A549 (cell line): Measurements from ENCODE around the gene CMTM5. TPM values are rescaled to one million over a fixed set of nuclear protein-coding genes. Genes with fewer than 3 reads are reported as not detected.
"Not testable (repeated sequence)": the region's sequence is repeated elsewhere in the genome, so short reads cannot be mapped to it uniquely, and the experiment has no call there.

Source experiments
- ATAC-seq, 2 experiments: fragments of 200-7000 bp in 1 of 2; fragments of >200 bp in 1 of 2; cut with Nextera tagmentation in 1 of 2; cut with Tn5 transposase in 1 of 2; 3 replicates each; pipeline versions ENCODE4 v1.8.0 to v1.9.1; 2018 to 2020; ENCODE audit warnings: mild to moderate bottlenecking in 1 of 2, moderate library complexity in 1 of 2
- CTCF ChIA-PET: fragments of 300-600 bp; sonication (Branson Sonifier 250); formaldehyde crosslinking; extraction: SDS; loops from one replicate; lab custom pipeline; 2021; ENCODE audit warnings: antibody characterized with exemption, inconsistent platforms; lab: Yijun Ruan, JAX
- POLR2A ChIA-PET: fragments of 350-600 bp; formaldehyde crosslinking; extraction: SDS; loops from one replicate; lab custom pipeline; 2021; ENCODE audit warnings: antibody characterized with exemption, inconsistent platforms; lab: Yijun Ruan, JAX
- DNase-seq, 2 experiments: peaks; one replicate each; pipeline versions ENCODE4 v3.0.0 to v3.0.0-alpha.2; 2011 to 2016; ENCODE audit warnings: low read depth in 1 of 2, low spot score in 1 of 2
- FAIRE-seq: peaks from 2 replicates; lab custom pipeline; 2011; peaks lifted over from hg19 to GRCh38; lab: Jason Lieb, UNC
- H3K27ac ChIP-seq, 2 experiments: fragments of >200 bp; sonication (Bioruptor Twin); formaldehyde crosslinking; 3 replicates each; pipeline ENCODE4 v1.5.1; 2016 to 2017
- H3K4me1 ChIP-seq: fragments of >200 bp; sonication (Bioruptor Twin); formaldehyde crosslinking; 3 replicates; pipeline ENCODE4 v1.6.1; 2016
- H3K4me2 ChIP-seq: fragments of >200 bp; sonication (Bioruptor Twin); formaldehyde crosslinking; 3 replicates; pipeline ENCODE4 v1.6.1; 2016
- H3K4me3 ChIP-seq: fragments of >200 bp; sonication (Bioruptor Twin); formaldehyde crosslinking; 3 replicates; pipeline ENCODE4 v1.5.1; 2016
- H3K9me3 ChIP-seq: fragments of >200 bp; sonication (Bioruptor Twin); formaldehyde crosslinking; 3 replicates; pipeline ENCODE4 v1.6.1; 2016
- CBX2 ChIP-seq: fragments of 200-600 bp; sonication (generic); IDR thresholded peaks from 2 replicates; pipeline ENCODE4 v1.6.1; 2016; ENCODE audit warnings: low read depth, mild to moderate bottlenecking, borderline replicate concordance
- CBX8 ChIP-seq: fragments of 200-600 bp; sonication (generic); IDR thresholded peaks from 2 replicates; pipeline ENCODE4 v1.6.1; 2016
- CEBPB ChIP-seq, 2 experiments: fragments of >200 bp in 1 of 2; sonication (Bioruptor Twin) in 1 of 2; formaldehyde crosslinking in 1 of 2; IDR thresholded peaks; 2 replicates each; pipeline ENCODE4 v1.6.1; 2012 to 2016
- EHF ChIP-seq: fragments of 250-450 bp; sonication (Bioruptor Pico); IDR thresholded peaks from 2 replicates; pipeline ENCODE4 v1.5.0; 2020; ENCODE audit warnings: mild to moderate bottlenecking
- EP300 ChIP-seq, 2 experiments: fragments of >200 bp; sonication (Bioruptor Twin); formaldehyde crosslinking; IDR thresholded peaks; 2 replicates in 1 of 2; 3 replicates in 1 of 2; pipeline ENCODE4 v1.6.1; 2016 to 2017
- ESRRA ChIP-seq: fragments of 150-350 bp; IDR thresholded peaks from 2 replicates; pipeline ENCODE4 v1.6.1; 2014; ENCODE audit warnings: mild to moderate bottlenecking, low read length, borderline replicate concordance
- FOSL2 ChIP-seq, 2 experiments: fragments of 450-650 bp in 1 of 2; fragments of >200 bp in 1 of 2; sonication (Bioruptor Twin) in 1 of 2; formaldehyde crosslinking; IDR thresholded peaks; 2 replicates each; pipeline versions ENCODE4 v1.5.0 to v1.6.1; 2016 to 2020; ENCODE audit warnings: mild to moderate bottlenecking in 1 of 2, moderate library complexity in 1 of 2
- FOXS1 ChIP-seq: fragments of 250-450 bp; sonication (Bioruptor Pico); IDR thresholded peaks from 2 replicates; pipeline ENCODE4 v1.5.0; 2020; ENCODE audit warnings: mild to moderate bottlenecking, moderate library complexity
- GATA3 ChIP-seq: IDR thresholded peaks from 2 replicates; pipeline ENCODE4 v1.6.1; 2012; ENCODE audit warnings: borderline replicate concordance
- HMGXB4 ChIP-seq: fragments of 250-450 bp; sonication (Bioruptor Pico); IDR thresholded peaks from 2 replicates; pipeline ENCODE4 v1.5.0; 2021; ENCODE audit warnings: mild to moderate bottlenecking, moderate library complexity, borderline replicate concordance
- JUN ChIP-seq, 2 experiments: fragments of >200 bp; sonication (Bioruptor Twin); formaldehyde crosslinking; IDR thresholded peaks; 2 replicates in 1 of 2; 3 replicates in 1 of 2; pipeline ENCODE4 v1.6.1; 2016 to 2017
- JUNB ChIP-seq: fragments of >200 bp; sonication (Bioruptor Twin); formaldehyde crosslinking; IDR thresholded peaks from 2 replicates; pipeline ENCODE4 v1.6.1; 2016
- KDM1A ChIP-seq: fragments of 200-600 bp; sonication (generic); IDR thresholded peaks from 2 replicates; pipeline ENCODE4 v1.6.1; 2016; ENCODE audit warnings: low read depth, mild to moderate bottlenecking
- KDM5A ChIP-seq: fragments of 200-600 bp; sonication (generic); IDR thresholded peaks from 2 replicates; pipeline ENCODE4 v1.6.1; 2016; ENCODE audit warnings: antibody characterized with exemption, mild to moderate bottlenecking
- MAX ChIP-seq: IDR thresholded peaks from 2 replicates; pipeline ENCODE4 v1.6.1; 2012
- MYC ChIP-seq: IDR thresholded peaks from 2 replicates; pipeline ENCODE4 v1.6.1; 2012; ENCODE audit warnings: mild to moderate bottlenecking, inconsistent platforms, low read length, improper control_type of control experiment, borderline replicate concordance
- NPAS2 ChIP-seq: fragments of 250-450 bp; sonication (Bioruptor Pico); IDR thresholded peaks from 2 replicates; pipeline ENCODE4 v1.8.0; 2022; ENCODE audit warnings: mild to moderate bottlenecking, moderate library complexity, borderline replicate concordance
- POLR2A ChIP-seq: IDR thresholded peaks from 2 replicates; pipeline ENCODE4 v1.6.1; 2012; ENCODE audit warnings: mild to moderate bottlenecking, low read length
- POLR2AphosphoS2 ChIP-seq: conservative IDR thresholded peaks from 2 replicates; pipeline ENCODE4 v1.6.1; 2012; ENCODE audit warnings: low read length, improper control_type of control experiment, inconsistent platforms
- RAD21 ChIP-seq, 2 experiments: fragments of >200 bp in 1 of 2; sonication (Bioruptor Twin) in 1 of 2; formaldehyde crosslinking in 1 of 2; IDR thresholded peaks in 1 of 2; conservative IDR thresholded peaks in 1 of 2; 2 replicates in 1 of 2; 3 replicates in 1 of 2; pipeline ENCODE4 v1.6.1; 2012 to 2018; ENCODE audit warnings: inconsistent platforms in 1 of 2
- RARB ChIP-seq: fragments of 250-450 bp; sonication (Bioruptor Pico); IDR thresholded peaks from 2 replicates; pipeline ENCODE4 v1.8.0; 2021; ENCODE audit warnings: mild to moderate bottlenecking, moderate library complexity
- RNF2 ChIP-seq: fragments of 200-600 bp; sonication (generic); IDR thresholded peaks from 2 replicates; pipeline ENCODE4 v1.6.1; 2016; ENCODE audit warnings: low read depth, mild to moderate bottlenecking, antibody characterized with exemption, moderate library complexity, borderline replicate concordance
- SREBF2 ChIP-seq: fragments of 450-650 bp; IDR thresholded peaks from 2 replicates; pipeline ENCODE4 v1.6.1; 2014; ENCODE audit warnings: mild to moderate bottlenecking, moderate library complexity
- TP53 ChIP-seq: fragments of 250-450 bp; sonication (Bioruptor Pico); IDR thresholded peaks from 2 replicates; pipeline ENCODE4 v1.5.0; 2021; ENCODE audit warnings: mild to moderate bottlenecking, moderate library complexity
- ZNF302 ChIP-seq: fragments of 250-450 bp; sonication (Bioruptor Pico); IDR thresholded peaks from 2 replicates; pipeline ENCODE4 v1.9.0; 2021; ENCODE audit warnings: inconsistent platforms, mild to moderate bottlenecking, moderate library complexity
- WGBS: methylation state at CpG from one replicate; pipeline ENCODE4 v1.1.6; 2017; ENCODE audit errors: missing lambda C conversion rate; 5-methylcytosine and 5-hydroxymethylcytosine counted together
- polyA plus RNA-seq, 4 experiments: library from polyadenylated mRNA; depleted of rRNA in 3 of 4; stranded (reverse); fragments of >200 nt; fragmentation: RNase III in 1 of 4; extraction: RNeasy Plus Mini Kit Qiagen cat#74134 plus additional on column Dnase treatment in 1 of 4; gene quantifications; 2 replicates in 3 of 4; 3 replicates in 1 of 4; pipeline ENCODE4 v1.2.3, GENCODE V29; 2011 to 2017

CMTM5 gene
- polyA plus RNA-seq, 2 of the 4 experiments (the other 2 are of a cell fraction), result not detected

GRCh38 chr14:23389396-23389795, 12.6 kb downstream of the CMTM5 start (continued):
- TF ChIP-seq HMGXB4 (CRISPR knock-in tag), result no peak
- no peak for TF ChIP-seq MYC
- no peak for TF ChIP-seq EHF (CRISPR knock-in tag)
- no peak for TF ChIP-seq FOXS1 (CRISPR knock-in tag)
- no peak for TF ChIP-seq CBX2
- TF ChIP-seq KDM1A, result no peak
- no peak for TF ChIP-seq GATA3
- TF ChIP-seq MAX, result no peak
- TF ChIP-seq ESRRA, result no peak

- H3K4me2 ChIP-seq, result not testable (repeated sequence)
- CTCF ChIA-PET, result interaction anchor here (12.5 kb wide), 1 partner anchor 10 kb away, joined by 106 read pairs; the partner anchor contains the start of gene CMTM5
Observed at GRCh38 chr14:23389871-23390270, 13.0 kb downstream of the CMTM5 start.

GRCh38 chr14:23392613-23393012, 15.8 kb downstream of the CMTM5 start:
- ChIA-PET POLR2A (no interaction called here), CTCF (interaction anchor here (1.0 to 12.5 kb wide), 4 partner anchors 12 to 65 kb away, joined by 3 to 106 read pairs (median 3); partner anchors contain the start of gene CMTM5)
- DNase-seq, result no peak
- H3K4me2 ChIP-seq, result no peak overlapping the region
- WGBS, result 43% methylated on average over 7 of the region's 7 CpGs
- H3K27ac ChIP-seq, result no peak overlapping the region
- no peak for ATAC-seq
- no peaks in the 10 kb centered on the region for H3K4me1 ChIP-seq
- FAIRE-seq, result no peak
- H3K9me3 ChIP-seq, result no peaks in the 10 kb centered on the region
- H3K4me3 ChIP-seq, result no peak overlapping the region
- TF ChIP-seq ZNF302 (no peak), RARB (CRISPR knock-in tag) (no peak), POLR2AphosphoS2 (no peak), EP300 (IDR thresholded peaks at IDR 0.05) (no peak), FOSL2 (IDR thresholded peaks at IDR 0.05) (no peak), FOSL2 (CRISPR knock-in tag; IDR thresholded peaks at IDR 0.05) (no peak), TP53 (CRISPR knock-in tag) (no peak), RAD21 (conservative IDR thresholded peaks at IDR 0.05 in 1 of 2, IDR thresholded peaks at IDR 0.05 in 1 of 2) (no peak), CEBPB (IDR thresholded peaks at IDR 0.05) (no peak), KDM5A (no peak), HMGXB4 (CRISPR knock-in tag) (no peak), JUNB (no peak), JUN (IDR thresholded peaks at IDR 0.05) (no peak), POLR2A (no peak), CBX8 (no peak), NPAS2 (no peak), SREBF2 (no peak), KDM1A (no peak), RNF2 (no peak), MAX (no peak), CBX2 (no peak)
- TF ChIP-seq, all 56 proteins: peak for 0

More at GRCh38 chr14:23389871-23390270, 13.0 kb downstream of the CMTM5 start:
- H3K4me3 ChIP-seq, DNase-seq, H3K9me3 ChIP-seq, H3K27ac ChIP-seq, POLR2A ChIA-PET, ATAC-seq, FAIRE-seq, H3K4me1 ChIP-seq: not testable (repeated sequence)
- 39% methylated on average over 4 of the region's 19 CpGs for WGBS
